Spleen (tissue), 7 donors: ENCODE results near the gene MACROD2.

Experiments used
- CTCF ChIP-seq, 11 experiments: fragments of 200-600 bp in 7 of 11; fragments of 450-650 bp in 4 of 11; sonication (generic) in 4 of 11; IDR thresholded peaks in 8 of 11; conservative IDR thresholded peaks in 3 of 11; 1 replicate in 7 of 11; 2 replicates in 4 of 11; pipeline versions ENCODE4 v1.4.0 to v1.8.0; 2016 to 2021; ENCODE audit warnings: antibody characterized with exemption in 11 of 11, inconsistent platforms in 4 of 11, mild to moderate bottlenecking in 1 of 11
- POLR2A ChIP-seq, 3 donors: fragments of 450-650 bp; IDR thresholded peaks; one replicate each; pipeline ENCODE4 v1.5.1; 2017; ENCODE audit warnings: antibody characterized with exemption in 3 of 3, mild to moderate bottlenecking in 1 of 3
- POLR2AphosphoS5 ChIP-seq, 3 donors: sonication (generic); formaldehyde crosslinking; IDR thresholded peaks; one replicate each; pipeline ENCODE4 v1.5.1; 2017; ENCODE audit warnings: antibody characterized with exemption in 3 of 3
- donor health status: DM: no; HTN: no; CAD: no; lungs with moderate emphysema.
- donor health status: DM: no; HTN: no; CAD: no.
- donor health status: DM: no; HTN: no; CAD: no.

DNA sequence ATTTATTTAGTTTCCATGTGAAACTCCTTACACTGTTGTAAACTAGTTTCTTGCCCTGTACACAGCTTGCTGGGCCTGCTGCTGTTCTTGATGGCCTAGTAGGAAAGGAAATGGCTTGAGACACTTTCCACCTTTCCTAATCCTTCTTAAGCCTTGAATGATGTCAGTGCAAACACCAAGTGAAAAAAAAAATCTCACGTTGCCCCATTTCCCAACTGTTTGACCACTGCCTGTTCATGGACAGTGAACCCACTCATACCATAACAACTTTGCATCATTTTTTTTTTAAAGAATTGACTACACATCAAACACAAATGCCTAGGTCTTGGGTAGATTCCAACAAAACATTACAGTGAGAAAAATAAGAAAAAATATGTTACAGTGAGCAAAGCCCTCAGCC lies 995.7 kb downstream of the MACROD2 start:
- TF ChIP-seq CTCF (IDR thresholded peaks at IDR 0.05 in 8 of 11, conservative IDR thresholded peaks at IDR 0.05 in 3 of 11) (no peak), POLR2A (IDR thresholded peaks at IDR 0.05) (no peak), POLR2AphosphoS5 (IDR thresholded peaks at IDR 0.05) (no peak)
